Neural progenitor cell (in vitro differentiated cells): Measurements from ENCODE around the gene SMG6.

ENCODE experiments used
- EZH2 ChIP-seq: fragments of 200-600 bp; sonication (generic); IDR thresholded peaks from 2 replicates; pipeline ENCODE4 v1.6.1; 2017; ENCODE audit warnings: antibody characterized with exemption, mild to moderate bottlenecking, moderate library complexity
- EZH2phosphoT487 ChIP-seq: fragments of 200-600 bp; sonication (generic); IDR thresholded peaks from 2 replicates; pipeline ENCODE4 v1.6.1; 2017; ENCODE audit warnings: antibody characterized with exemption
- TF ChIP-seq, protein P1 (sequence below): fragments of 200-600 bp; sonication (generic); IDR thresholded peaks from 2 replicates; pipeline ENCODE4 v1.5.1; 2017; ENCODE audit warnings: antibody characterized with exemption, mild to moderate bottlenecking

DNA sequence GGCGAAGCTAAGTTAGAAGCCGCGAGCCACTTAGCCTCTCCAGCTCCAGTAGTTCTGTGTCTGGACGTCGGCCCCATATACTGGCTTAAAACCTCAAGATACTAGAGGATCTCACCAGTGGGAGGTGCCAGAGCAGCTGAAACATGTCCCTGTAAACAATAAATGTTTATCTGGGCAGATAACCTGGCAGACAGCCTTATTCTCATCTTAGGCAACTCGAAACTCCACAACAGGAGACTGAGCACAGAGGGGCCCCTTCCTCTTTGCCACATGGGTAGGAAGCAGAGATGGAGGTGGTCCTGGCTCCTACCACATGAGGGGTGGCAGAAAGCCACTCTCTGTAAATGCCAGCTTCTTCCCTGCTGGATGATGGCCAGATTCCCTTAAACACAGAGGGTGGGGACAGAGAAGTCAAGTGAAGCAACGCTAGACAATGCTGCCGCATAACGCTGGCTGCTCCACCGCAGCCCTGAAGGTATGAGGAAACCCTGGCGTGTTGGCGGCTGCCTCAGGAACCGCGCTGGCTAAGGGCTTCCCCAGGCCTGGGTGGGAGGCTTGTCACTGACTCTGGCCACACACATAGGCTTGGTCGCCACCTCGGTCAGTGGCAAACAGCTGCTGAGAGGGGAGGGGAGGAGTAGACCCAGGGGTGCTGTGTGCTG is 180.8 kb downstream of the SMG6 start:
- TF ChIP-seq, protein P1, sequence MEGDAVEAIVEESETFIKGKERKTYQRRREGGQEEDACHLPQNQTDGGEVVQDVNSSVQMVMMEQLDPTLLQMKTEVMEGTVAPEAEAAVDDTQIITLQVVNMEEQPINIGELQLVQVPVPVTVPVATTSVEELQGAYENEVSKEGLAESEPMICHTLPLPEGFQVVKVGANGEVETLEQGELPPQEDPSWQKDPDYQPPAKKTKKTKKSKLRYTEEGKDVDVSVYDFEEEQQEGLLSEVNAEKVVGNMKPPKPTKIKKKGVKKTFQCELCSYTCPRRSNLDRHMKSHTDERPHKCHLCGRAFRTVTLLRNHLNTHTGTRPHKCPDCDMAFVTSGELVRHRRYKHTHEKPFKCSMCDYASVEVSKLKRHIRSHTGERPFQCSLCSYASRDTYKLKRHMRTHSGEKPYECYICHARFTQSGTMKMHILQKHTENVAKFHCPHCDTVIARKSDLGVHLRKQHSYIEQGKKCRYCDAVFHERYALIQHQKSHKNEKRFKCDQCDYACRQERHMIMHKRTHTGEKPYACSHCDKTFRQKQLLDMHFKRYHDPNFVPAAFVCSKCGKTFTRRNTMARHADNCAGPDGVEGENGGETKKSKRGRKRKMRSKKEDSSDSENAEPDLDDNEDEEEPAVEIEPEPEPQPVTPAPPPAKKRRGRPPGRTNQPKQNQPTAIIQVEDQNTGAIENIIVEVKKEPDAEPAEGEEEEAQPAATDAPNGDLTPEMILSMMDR = no peak
- no peak for TF ChIP-seq EZH2phosphoT487
- no peak for TF ChIP-seq EZH2
